SK-N-SH treated with all-trans-retinoic acid at 6 μM for 48 hours (cell line): Measurements from ENCODE around the gene SDC4.

Experiments
- ARNTL ChIP-seq: fragments of 450-650 bp; formaldehyde crosslinking; IDR thresholded peaks from 2 replicates; pipeline ENCODE4 v1.5.0; 2020; ENCODE audit warnings: low read depth, mild to moderate bottlenecking, moderate library complexity, borderline replicate concordance
- BACH2 ChIP-seq: fragments of 250-450 bp; sonication (Bioruptor Pico); IDR thresholded peaks from 2 replicates; pipeline ENCODE4 v1.9.0; 2021; ENCODE audit warnings: mild to moderate bottlenecking, borderline replicate concordance
- CREB5 ChIP-seq: fragments of 250-450 bp; sonication (Bioruptor Pico); IDR thresholded peaks from 2 replicates; pipeline ENCODE4 v1.5.1; 2020; ENCODE audit warnings: low read depth, mild to moderate bottlenecking, moderate library complexity
- CSDC2 ChIP-seq: fragments of 250-450 bp; sonication (Bioruptor Pico); IDR thresholded peaks from 2 replicates; pipeline ENCODE4 v1.5.0; 2020; ENCODE audit warnings: mild to moderate bottlenecking, moderate library complexity
- ESRRG ChIP-seq: fragments of 250-450 bp; sonication (Bioruptor Pico); IDR thresholded peaks from 2 replicates; pipeline ENCODE4 v1.6.1; 2021; ENCODE audit warnings: mild to moderate bottlenecking
- ISL1 ChIP-seq: fragments of 250-450 bp; sonication (Bioruptor Pico); IDR thresholded peaks from 2 replicates; pipeline ENCODE4 v2.1.2; 2022; ENCODE audit warnings: mild to moderate bottlenecking, moderate library complexity
- OSR1 ChIP-seq: fragments of 250-450 bp; sonication (Bioruptor Pico); IDR thresholded peaks from 2 replicates; pipeline ENCODE4 v1.8.0; 2022; ENCODE audit warnings: moderate library complexity, mild to moderate bottlenecking, inconsistent platforms
- PATZ1 ChIP-seq: fragments of 250-450 bp; sonication (Bioruptor Pico); IDR thresholded peaks from 2 replicates; pipeline ENCODE4 v1.8.0; 2020; ENCODE audit warnings: mild to moderate bottlenecking, moderate library complexity, borderline replicate concordance
- PPARA ChIP-seq: fragments of 250-450 bp; sonication (Bioruptor Pico); IDR thresholded peaks from 2 replicates; pipeline ENCODE4 v1.5.0; 2020; ENCODE audit warnings: mild to moderate bottlenecking, borderline replicate concordance
- RARB ChIP-seq: fragments of 250-450 bp; sonication (Bioruptor Pico); IDR thresholded peaks from 2 replicates; pipeline ENCODE4 v1.8.0; 2021; ENCODE audit warnings: mild to moderate bottlenecking, moderate library complexity
- TOX ChIP-seq: fragments of 250-450 bp; sonication (Bioruptor Pico); IDR thresholded peaks from 2 replicates; pipeline ENCODE4 v1.8.0; 2021; ENCODE audit warnings: mild to moderate bottlenecking, moderate library complexity, borderline replicate concordance
- ZFP30 ChIP-seq: fragments of 450-650 bp; formaldehyde crosslinking; IDR thresholded peaks from 2 replicates; pipeline ENCODE4 v1.5.0; 2022; ENCODE audit warnings: mild to moderate bottlenecking, moderate library complexity
- ZNF8 ChIP-seq: fragments of 450-650 bp; formaldehyde crosslinking; IDR thresholded peaks from 2 replicates; pipeline ENCODE4 v1.5.0; 2020; ENCODE audit warnings: mild to moderate bottlenecking, moderate library complexity

GRCh38 chr20:45275338-45275737 lies 72.9 kb downstream of the SDC4 start:
- TF ChIP-seq ZFP30 (CRISPR knock-in tag) (no peak), PATZ1 (CRISPR knock-in tag) (no peak), ESRRG (CRISPR knock-in tag) (no peak), OSR1 (CRISPR knock-in tag) (no peak), ISL1 (CRISPR knock-in tag) (no peak), BACH2 (no peak), CSDC2 (no peak), CREB5 (CRISPR knock-in tag) (no peak), ZNF8 (no peak), RARB (CRISPR knock-in tag) (no peak), PPARA (CRISPR knock-in tag) (no peak), TOX (no peak), ARNTL (CRISPR knock-in tag) (no peak)
